Activated CD8-positive, alpha-beta memory T cell treated with anti-CD3 and anti-CD28 coated beads, Interleukin-2, amount 10 ng/mL, durations not matched to agents 7 days and 5 days (primary cell): ENCODE measurements around the gene EPB41L2. TPM values are rescaled to one million over a fixed set of nuclear protein-coding genes. Genes with fewer than 3 reads are reported as not detected.

Source experiments
- ATAC-seq: fragments of 150-1000 bp; cut with Tn5 transposase; one replicate; pipeline ENCODE4 v1.10.0; 2021; ENCODE audit warnings: moderate library complexity
- CTCF ChIA-PET: fragments of 350-600 bp; sonication (Branson Sonifier 250); formaldehyde crosslinking; loops from one replicate; lab custom pipeline; 2021; ENCODE audit warnings: antibody characterized with exemption; lab: Charles Lee
- DNase-seq: peaks from one replicate; pipeline ENCODE4 v3.0.0-alpha.2; 2020
- H3K27ac Mint-ChIP-seq: one replicate; pipeline ENCODE4 v1.8.0; 2021; ENCODE audit warnings: mild to moderate bottlenecking, mixed read lengths
- H3K27me3 Mint-ChIP-seq: one replicate; pipeline ENCODE4 v1.8.0; 2021; ENCODE audit warnings: mixed read lengths
- H3K36me3 Mint-ChIP-seq: one replicate; pipeline ENCODE4 v1.8.0; 2021; ENCODE audit warnings: mild to moderate bottlenecking, mixed read lengths
- H3K4me1 Mint-ChIP-seq: one replicate; pipeline ENCODE4 v1.8.0; 2021; ENCODE audit warnings: mixed read lengths
- H3K4me3 Mint-ChIP-seq: one replicate; pipeline ENCODE4 v1.8.0; 2021; ENCODE audit warnings: mild to moderate bottlenecking, moderate library complexity, mixed read lengths
- H3K9me3 Mint-ChIP-seq: one replicate; pipeline ENCODE4 v1.8.0; 2022; ENCODE audit warnings: low read depth, mixed read lengths
- total RNA-seq, 2 experiments: library from RNA; stranded (reverse); gene quantifications; one replicate each; pipeline ENCODE4 v1.2.3, GENCODE V29; 2021

EPB41L2 gene
- total RNA-seq, 2 experiments from 2014 or later, result 32.8 to 58.0 TPM

DNA sequence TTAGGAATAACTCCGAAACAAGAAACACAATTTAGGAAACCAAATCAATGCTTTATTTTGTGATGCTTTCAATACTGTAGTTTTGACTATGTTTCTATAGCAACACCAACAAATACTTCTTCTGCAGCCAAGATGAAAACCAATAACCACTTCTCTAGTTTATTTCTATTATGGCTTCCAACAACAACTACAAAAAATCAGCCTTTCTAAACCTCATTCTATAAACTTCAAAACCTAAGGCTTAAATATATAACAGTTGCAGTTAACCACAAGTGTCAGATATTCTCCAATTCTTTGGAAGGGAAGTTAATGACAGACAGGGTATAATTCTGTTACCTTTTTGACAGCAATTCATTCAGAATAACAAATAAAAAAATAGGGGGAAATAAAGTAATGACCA lies 80.9 kb downstream of the EPB41L2 start:
- CTCF ChIA-PET, result no interaction called here
- Mint-ChIP-seq H3K9me3 (peaks cover 20% of the 10 kb centered on the region), H3K27ac (no peak overlapping the region), H3K4me3 (no peak overlapping the region), H3K4me1 (no peaks in the 10 kb centered on the region), H3K36me3 (peaks cover 15% of the 10 kb centered on the region), H3K27me3 (no peaks in the 10 kb centered on the region)
- DNase-seq (no peak), ATAC-seq (no peak)

DNA sequence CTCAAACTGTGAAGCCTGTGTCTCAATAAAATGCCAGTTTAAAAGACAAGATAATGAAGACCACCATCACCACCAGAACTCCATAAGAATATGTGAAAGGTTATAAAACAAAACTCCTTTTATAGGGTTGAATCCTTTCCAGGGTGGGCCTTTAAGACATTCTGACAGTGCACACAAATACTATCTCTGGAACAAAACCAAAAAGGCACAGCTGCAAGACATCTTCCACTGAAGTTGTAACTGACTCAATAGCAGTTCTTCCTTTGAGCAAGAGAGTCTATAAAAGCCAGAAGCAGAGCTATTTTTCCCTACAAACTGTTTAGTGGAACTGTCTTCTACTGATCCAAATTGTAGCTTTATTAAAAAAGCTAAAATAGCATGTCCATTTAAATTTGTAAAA lies 81.6 kb downstream of the EPB41L2 start:
- Mint-ChIP-seq H3K4me3 (no peak overlapping the region), H3K27ac (no peak overlapping the region), H3K27me3 (no peaks in the 10 kb centered on the region), H3K4me1 (no peaks in the 10 kb centered on the region), H3K9me3 (peaks cover 16% of the 10 kb centered on the region), H3K36me3 (peaks cover 15% of the 10 kb centered on the region)
- DNase-seq, result no peak
- no peak for ATAC-seq
- CTCF ChIA-PET, result no interaction called here

GRCh38 chr6:130980310-130981032 lies 82.6 kb downstream of the EPB41L2 start:
- Mint-ChIP-seq H3K27ac (no peak overlapping the region), H3K4me1 (no peaks in the 10 kb centered on the region), H3K9me3 (peaks cover 9% of the 10 kb centered on the region), H3K36me3 (peaks cover 9% of the 10 kb centered on the region), H3K27me3 (no peaks in the 10 kb centered on the region), H3K4me3 (no peak overlapping the region)
- CTCF ChIA-PET, result interaction anchor here (0.6 kb wide), 1 partner anchor 820 kb away, joined by 5 read pairs; no protein-coding TSS in a partner anchor
- DNase-seq (no peak), ATAC-seq (no peak)

DNA sequence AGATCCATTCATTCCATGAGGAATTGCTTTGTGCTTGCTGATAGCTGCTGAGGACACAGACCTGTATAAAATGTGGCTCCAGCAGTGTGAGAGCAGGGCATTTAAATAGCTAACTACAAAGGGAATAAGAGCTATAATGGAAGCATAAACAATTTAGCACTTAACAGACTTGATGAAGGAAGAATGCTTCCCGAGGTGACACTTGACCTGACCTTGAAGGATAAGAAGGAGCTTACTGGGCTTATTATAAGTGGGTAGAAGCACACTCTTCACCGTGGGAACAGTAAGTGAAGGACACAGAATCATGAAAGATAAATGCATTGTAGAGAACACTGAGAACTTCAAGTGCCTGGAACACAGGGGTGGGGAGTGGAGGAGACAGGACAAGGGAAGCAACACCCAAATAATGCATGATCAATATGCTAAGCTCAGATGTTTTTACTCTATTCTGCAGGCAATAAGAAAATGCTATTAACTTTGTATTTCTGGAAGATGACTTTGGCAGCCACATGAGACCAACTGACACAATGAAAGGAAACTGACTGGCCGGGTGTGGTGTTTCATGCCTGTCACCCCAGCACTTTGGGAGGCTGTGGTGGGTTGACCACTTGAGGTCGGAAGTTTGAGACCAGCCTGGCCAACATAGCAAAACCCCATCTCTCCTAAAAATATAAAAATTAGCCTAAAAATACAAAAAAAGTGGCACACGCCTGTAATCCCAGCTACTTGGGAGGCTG lies 84.2 kb downstream of the EPB41L2 start:
- H3K36me3 Mint-ChIP-seq, result peaks cover 2% of the 10 kb centered on the region

DNA sequence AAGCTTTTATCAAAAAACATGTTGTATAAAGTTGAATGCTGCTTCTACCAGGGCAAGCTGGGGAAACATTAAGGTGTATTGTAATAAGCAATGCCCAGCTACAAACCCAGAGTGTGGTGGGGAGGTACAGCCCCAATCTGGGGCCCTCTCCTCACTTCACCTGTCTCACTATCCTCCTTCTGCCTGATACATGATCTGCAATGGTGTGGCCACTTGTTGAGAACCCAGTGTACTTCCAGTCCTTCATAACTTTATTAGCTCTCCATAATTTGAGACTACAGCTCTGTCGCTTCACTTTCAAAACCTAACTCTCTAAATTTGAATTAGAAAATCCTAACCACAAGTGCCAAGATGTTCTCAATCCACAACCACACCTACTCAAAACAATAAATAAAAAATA lies 84.9 kb downstream of the EPB41L2 start:
- H3K4me3 Mint-ChIP-seq, result no peak overlapping the region
- no peaks in the 10 kb centered on the region for H3K4me1 Mint-ChIP-seq

More for the DNA sequence above, 84.2 kb downstream of the EPB41L2 start:
- no peaks in the 10 kb centered on the region for H3K27me3 Mint-ChIP-seq
- ATAC-seq, result no peak
- CTCF ChIA-PET, result no interaction called here
- no peak overlapping the region for H3K27ac Mint-ChIP-seq
- DNase-seq, result no peak
- H3K9me3 Mint-ChIP-seq, result no peaks in the 10 kb centered on the region
- no peak overlapping the region for H3K4me3 Mint-ChIP-seq
- no peaks in the 10 kb centered on the region for H3K4me1 Mint-ChIP-seq

GRCh38 chr6:130975325-130975724 lies 87.7 kb downstream of the EPB41L2 start:
- ATAC-seq (no peak), DNase-seq (no peak)
- Mint-ChIP-seq H3K9me3 (no peaks in the 10 kb centered on the region), H3K36me3 (peaks cover 2% of the 10 kb centered on the region), H3K27ac (no peak overlapping the region), H3K4me3 (no peak overlapping the region), H3K4me1 (no peaks in the 10 kb centered on the region), H3K27me3 (no peaks in the 10 kb centered on the region)
- CTCF ChIA-PET, result no interaction called here

More for the DNA sequence above, 84.9 kb downstream of the EPB41L2 start:
- DNase-seq, result no peak
- CTCF ChIA-PET, result no interaction called here
- no peak overlapping the region for H3K27ac Mint-ChIP-seq
- H3K36me3 Mint-ChIP-seq, result peaks cover 2% of the 10 kb centered on the region
- H3K9me3 Mint-ChIP-seq, result no peaks in the 10 kb centered on the region
- ATAC-seq, result no peak
- H3K27me3 Mint-ChIP-seq, result no peaks in the 10 kb centered on the region

DNA sequence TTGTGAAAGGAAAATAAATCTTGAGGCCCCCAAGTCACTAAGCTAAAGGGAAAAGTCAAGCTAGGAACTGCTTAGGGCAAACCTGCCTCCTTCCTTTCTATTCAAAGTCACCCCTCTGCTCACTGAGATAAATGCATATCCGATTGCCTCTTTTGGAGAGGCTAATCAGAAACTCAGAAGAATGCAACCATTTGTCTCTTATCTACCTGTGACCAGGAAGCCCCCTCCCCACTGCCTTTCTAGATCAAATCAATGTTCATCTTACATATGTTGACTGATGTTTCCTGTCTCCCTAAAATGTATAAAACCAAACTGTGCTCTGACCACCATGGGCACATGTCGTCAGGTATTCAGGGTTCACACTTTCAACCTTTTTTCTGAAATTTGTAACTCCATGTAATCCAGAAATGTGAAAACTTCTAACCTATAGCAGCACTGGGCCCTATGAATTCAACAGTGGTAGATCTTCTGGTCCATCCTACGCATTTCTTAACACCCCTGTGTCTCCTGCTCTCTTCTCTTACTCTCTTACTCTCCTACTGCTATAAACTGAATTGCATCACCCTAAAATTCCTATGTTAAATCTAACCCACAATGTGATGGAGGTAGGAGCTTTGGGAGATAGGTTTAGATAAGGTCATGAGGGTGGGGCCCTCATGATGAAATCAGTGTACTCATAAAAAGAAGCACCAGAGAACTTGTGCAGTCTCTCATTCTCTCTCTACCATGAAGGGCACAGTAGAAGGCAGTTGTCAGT lies 89.3 kb downstream of the EPB41L2 start:
- Mint-ChIP-seq H3K9me3 (no peaks in the 10 kb centered on the region), H3K36me3 (no peaks in the 10 kb centered on the region), H3K27me3 (no peaks in the 10 kb centered on the region), H3K4me3 (no peak overlapping the region), H3K27ac (no peak overlapping the region), H3K4me1 (no peaks in the 10 kb centered on the region)
- ATAC-seq (no peak), DNase-seq (no peak)
- CTCF ChIA-PET, result no interaction called here

DNA sequence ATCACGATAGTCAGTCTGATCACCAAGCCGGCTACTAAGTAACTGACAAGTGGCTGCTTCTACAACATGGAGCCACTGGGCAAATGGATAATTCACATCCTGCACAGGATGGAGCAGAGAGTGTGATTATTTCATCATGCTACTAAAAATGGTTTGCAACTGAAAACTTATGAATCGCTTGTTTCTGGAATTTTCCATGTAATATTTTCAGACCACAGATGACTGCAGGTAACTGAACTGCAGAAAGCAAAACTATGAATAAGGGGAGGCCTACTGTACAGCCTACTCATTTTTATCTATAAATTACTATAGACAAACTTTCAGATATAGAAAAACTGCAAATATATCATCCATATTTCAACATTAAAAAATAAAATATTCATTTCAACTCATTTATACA lies 91.5 kb downstream of the EPB41L2 start:
- no peaks in the 10 kb centered on the region for H3K4me1 Mint-ChIP-seq
- H3K27ac Mint-ChIP-seq, result no peak overlapping the region
- no peaks in the 10 kb centered on the region for H3K36me3 Mint-ChIP-seq
- H3K27me3 Mint-ChIP-seq, result no peaks in the 10 kb centered on the region
- ATAC-seq (no peak), DNase-seq (no peak)
- H3K4me3 Mint-ChIP-seq, result no peak overlapping the region
- CTCF ChIA-PET, result no interaction called here
- H3K9me3 Mint-ChIP-seq, result no peaks in the 10 kb centered on the region

DNA sequence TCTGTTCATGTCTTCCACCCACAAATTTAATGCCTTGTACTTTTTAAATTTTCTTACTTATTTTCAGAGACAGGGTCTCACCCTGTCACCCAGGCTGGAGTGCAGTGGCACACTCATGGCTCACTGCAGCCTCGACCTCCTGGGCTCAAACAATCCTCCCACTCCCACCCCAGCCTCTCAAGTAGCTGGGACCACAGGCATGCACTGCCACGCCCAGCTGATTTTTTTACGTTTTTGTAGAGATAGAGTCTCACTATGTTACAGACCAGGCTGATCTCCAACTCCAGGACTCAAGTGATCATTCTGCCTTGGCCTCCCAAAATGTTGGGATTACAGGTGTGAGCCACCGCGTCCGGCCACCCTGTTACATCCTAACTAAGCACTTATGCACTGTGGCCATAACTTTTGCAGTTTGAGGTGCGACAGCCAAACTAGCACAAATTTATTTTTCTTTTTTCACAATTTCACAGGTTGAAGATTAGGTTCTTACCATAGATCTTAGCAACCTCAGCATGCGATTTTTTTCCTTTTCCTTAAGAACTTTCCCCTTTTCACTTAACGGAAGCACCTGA lies 92.1 kb downstream of the EPB41L2 start:
- no peak overlapping the region for H3K4me3 Mint-ChIP-seq
- no peak overlapping the region for H3K27ac Mint-ChIP-seq
- CTCF ChIA-PET, result no interaction called here
- H3K27me3 Mint-ChIP-seq, result no peaks in the 10 kb centered on the region
- no peaks in the 10 kb centered on the region for H3K36me3 Mint-ChIP-seq
- DNase-seq (no peak), ATAC-seq (no peak)
- no peaks in the 10 kb centered on the region for H3K9me3 Mint-ChIP-seq
- H3K4me1 Mint-ChIP-seq, result no peaks in the 10 kb centered on the region

- no peak for DNase-seq
- no peak for ATAC-seq
- H3K27ac Mint-ChIP-seq, result no peak overlapping the region
- H3K27me3 Mint-ChIP-seq, result no peaks in the 10 kb centered on the region
- H3K36me3 Mint-ChIP-seq, result no peaks in the 10 kb centered on the region
- H3K9me3 Mint-ChIP-seq, result no peaks in the 10 kb centered on the region
- no peak overlapping the region for H3K4me3 Mint-ChIP-seq
- CTCF ChIA-PET, result no interaction called here
- H3K4me1 Mint-ChIP-seq, result peaks cover under 1% of the 10 kb centered on the region
Observed at GRCh38 chr6:130969791-130970491, 93.1 kb downstream of the EPB41L2 start.

GRCh38 chr6:130969166-130969565 lies 93.9 kb downstream of the EPB41L2 start:
- ATAC-seq (no peak), DNase-seq (no peak)
- CTCF ChIA-PET, result no interaction called here
- H3K4me1 Mint-ChIP-seq, result peaks cover 3% of the 10 kb centered on the region
- no peak overlapping the region for H3K27ac Mint-ChIP-seq
- H3K4me3 Mint-ChIP-seq, result no peak overlapping the region
- H3K36me3 Mint-ChIP-seq, result no peaks in the 10 kb centered on the region
- no peaks in the 10 kb centered on the region for H3K9me3 Mint-ChIP-seq
- H3K27me3 Mint-ChIP-seq, result no peaks in the 10 kb centered on the region

- no peaks in the 10 kb centered on the region for H3K36me3 Mint-ChIP-seq
- no peak for ATAC-seq
- CTCF ChIA-PET, result no interaction called here
Observed at GRCh38 chr6:130968476-130968875, 94.6 kb downstream of the EPB41L2 start.

More at GRCh38 chr6:130968476-130968875, 94.6 kb downstream of the EPB41L2 start:
- H3K27ac Mint-ChIP-seq, result no peak overlapping the region
- DNase-seq, result no peak
- peaks cover 3% of the 10 kb centered on the region for H3K4me1 Mint-ChIP-seq
- no peak overlapping the region for H3K4me3 Mint-ChIP-seq
- no peaks in the 10 kb centered on the region for H3K27me3 Mint-ChIP-seq
- no peaks in the 10 kb centered on the region for H3K9me3 Mint-ChIP-seq
